D341Med (cell line): Measurements from ENCODE around the gene S100A2.
"Not testable (repeated sequence)": the region's sequence is repeated elsewhere in the genome, so short reads cannot be mapped to it uniquely, and the experiment has no call there.

ENCODE experiments used
- DNase-seq: peaks from one replicate; pipeline ENCODE4 v3.0.0; 2012; ENCODE audit warnings: low spot score

The S100A2 gene

GRCh38 chr1:153563991-153564390, 1.7 kb downstream of the S100A2 start:
- no peak for DNase-seq

DNA sequence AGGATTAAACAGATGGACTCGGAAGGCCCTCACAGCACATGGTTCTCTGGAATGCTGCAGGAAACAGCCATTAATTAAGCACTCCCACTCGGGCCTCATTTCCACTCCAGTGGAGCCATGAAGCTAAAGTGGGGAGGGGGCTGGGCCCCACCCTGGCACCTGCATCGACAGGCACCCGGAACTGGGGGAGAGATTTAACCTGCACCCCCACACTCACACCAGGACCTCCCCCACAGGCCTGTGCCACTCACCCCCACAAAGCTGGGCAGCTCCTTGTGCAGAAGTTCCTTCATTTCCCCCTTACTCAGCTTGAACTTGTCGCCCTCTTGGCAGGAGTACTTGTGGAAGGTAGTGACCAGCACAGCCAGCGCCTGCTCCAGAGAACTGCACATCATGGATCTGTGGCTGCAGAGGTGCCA, 2.2 kb downstream of the S100A2 start:
- no peak for DNase-seq

- not testable (repeated sequence) for DNase-seq
Observed at GRCh38 chr1:153562021-153562420, 3.6 kb downstream of the S100A2 start.

DNA sequence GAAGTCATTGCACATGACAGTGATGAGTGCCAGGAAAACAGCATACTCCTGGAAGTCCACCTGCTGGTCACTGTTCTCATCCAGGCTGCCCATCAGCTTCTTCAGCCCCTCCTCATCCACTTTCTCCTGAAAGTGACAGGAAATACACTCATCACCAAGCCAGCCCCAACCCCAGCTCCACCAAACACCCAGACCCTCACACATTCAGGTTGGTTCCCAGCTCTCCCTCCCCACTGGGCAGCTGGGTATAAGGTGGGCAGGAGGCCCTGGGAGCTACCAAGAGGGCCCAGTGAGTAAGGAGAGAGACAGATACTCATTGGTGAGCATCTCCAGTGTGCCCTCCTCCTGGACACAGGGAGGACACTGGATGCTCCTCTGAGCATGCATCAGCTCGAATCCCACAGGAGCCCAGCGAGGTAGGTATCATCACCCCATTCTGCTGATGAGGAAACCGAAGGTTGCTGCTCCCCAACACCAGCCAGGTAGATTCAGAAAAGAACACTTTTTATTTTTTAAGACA, 4.1 kb downstream of the S100A2 start:
- no peak for DNase-seq

DNA sequence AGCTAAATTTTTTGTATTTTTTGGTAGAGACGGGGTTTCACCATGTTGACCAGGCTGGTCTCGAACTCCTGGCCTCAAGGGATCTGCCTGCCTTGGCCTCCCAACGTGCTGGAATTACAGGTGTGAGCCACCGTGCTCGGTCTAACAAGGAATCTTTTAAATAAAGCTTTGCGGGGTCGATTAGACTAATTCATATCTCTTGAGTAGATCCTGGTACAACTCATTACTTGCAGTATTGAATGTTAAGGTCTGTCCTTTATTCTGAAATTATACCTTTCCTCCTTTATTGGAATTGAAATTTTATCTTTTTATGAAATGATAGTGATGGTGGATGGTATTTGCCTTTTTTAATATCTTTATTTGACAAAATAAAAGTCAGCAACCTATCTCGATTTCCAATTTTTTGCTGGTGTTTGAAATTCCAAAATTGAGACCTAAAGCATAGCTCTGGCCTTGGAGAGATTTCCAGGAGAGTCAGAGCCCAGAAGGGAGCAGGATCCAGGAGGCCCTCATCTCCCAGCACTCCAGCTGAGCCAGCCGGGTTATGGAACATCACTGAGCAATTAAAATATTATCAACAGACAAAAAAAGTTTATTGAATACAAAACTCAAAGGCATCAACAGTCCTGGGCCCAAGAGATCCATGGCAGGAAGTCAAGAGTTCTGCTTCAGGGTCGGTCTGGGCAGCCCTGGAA, 4.7 kb downstream of the S100A2 start:
- DNase-seq = no peak

DNA sequence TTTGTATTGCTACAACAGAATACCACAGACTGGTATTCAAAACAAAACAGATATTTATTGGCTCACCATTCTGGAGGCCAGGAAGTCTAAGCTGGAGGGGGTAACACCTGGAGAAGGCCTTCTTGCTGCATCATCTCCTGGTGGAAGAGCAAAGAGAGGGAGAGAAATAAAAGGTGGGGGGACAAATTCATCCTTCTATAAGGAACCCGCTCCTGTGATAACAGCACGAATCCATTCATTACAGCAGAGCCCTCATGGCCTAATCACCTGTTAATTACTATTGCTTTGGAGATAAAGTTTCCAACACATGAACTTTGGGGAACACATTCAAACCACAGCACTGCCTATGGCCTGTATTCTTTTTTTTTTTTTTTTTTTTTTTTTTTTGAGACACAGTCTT, 5.4 kb downstream of the S100A2 start:
- no peak for DNase-seq

GRCh38 chr1:153557877-153558276, 7.8 kb downstream of the S100A2 start:
- no peak for DNase-seq

DNA sequence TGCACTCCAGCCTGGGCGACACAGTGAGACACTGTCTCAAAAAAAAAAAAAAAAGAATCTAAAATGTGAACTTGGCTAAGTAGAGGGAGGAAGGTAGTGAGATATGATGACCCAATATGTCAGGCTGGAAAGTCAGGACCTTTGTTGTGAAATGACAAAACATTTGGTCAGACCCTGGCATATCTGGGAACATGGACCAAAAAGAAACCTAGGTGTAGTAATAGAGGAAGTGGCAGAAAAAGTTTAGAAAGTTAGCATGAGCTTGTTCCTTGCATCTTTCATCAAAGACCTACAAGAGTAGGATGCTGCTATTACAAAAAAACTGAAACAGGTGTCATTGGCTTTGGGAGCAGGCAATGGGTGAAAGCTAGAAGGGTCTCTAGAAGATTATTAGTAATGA, 9.3 kb downstream of the S100A2 start:
- no peak for DNase-seq

- DNase-seq = no peak
Observed at GRCh38 chr1:153553830-153554541, 11.7 kb downstream of the S100A2 start.

DNA sequence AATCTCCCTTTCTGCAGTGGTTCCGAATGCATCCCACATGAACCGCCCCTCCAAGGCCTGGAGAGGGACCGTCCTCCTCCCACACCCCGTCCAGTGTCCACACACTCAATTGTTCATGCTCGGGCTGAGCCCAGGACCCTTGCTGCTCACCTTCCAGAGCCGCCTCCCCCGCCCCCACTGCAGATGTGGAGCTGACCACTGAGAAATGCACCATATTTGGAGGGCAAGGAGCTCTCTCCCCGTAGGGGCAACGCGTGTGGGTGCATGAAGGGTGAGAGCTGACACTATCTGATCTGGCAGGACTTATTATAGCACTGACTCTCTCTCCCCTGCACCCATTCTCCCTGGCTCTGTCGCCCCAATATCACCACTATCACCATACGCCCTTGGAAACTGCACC, 12.5 kb downstream of the S100A2 start:
- DNase-seq = no peak

DNA sequence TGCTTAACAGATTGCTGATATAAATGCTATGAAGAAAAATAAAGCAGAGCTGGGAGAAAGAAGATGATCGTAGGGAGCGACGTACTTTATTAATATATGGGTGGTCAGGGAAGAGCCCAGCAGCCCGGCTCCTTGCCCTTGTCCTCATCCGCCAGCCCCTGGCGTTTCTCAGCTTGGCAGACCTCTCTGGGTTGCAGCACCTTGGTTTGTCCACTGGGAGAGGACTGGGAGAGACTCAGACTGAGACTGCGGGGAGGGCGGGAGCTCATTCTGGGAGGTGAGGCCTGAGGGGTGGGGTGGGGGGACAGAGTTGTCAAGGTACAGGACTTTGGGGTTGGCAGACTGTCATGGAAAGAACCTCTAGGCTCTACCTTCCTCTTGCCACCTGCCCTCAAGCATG, 13.3 kb downstream of the S100A2 start:
- DNase-seq = no peak

- no peak for DNase-seq
Observed at GRCh38 chr1:153550827-153551500, 14.7 kb downstream of the S100A2 start.

- DNase-seq = no peak
Observed at GRCh38 chr1:153550398-153550758, 15.3 kb downstream of the S100A2 start.

DNA sequence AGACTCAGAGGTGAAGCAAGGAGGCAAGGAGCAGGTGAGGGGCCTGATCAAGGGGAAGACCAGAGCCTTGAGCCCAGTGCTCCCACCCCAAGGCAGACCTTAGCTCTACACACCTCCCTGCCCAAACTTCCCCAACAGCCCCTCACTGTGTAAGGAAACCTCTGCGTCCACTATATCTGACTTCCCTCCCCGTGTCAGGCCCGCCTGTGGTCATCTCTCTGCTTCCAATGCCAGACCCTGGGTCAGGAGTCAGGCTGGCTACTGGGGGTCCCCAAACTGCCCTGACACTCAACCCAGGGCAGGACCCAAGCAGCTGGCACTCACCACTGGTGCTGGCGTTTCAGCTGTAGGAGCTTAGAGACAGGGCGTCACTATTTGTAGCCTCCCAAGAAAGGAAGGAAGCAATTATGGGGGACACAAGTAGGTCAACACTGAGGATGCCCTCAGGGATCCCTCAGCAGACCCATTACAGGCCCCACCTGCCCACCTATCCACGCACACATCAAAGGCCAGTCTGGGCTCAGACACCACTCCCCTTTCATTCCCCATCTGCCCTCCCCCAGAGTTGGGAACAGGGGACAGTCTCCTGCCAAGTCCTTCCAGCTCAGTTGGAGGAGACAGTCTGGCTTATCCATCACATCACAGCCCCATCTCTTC, 15.8 kb downstream of the S100A2 start:
- DNase-seq = no peak

GRCh38 chr1:153548722-153549688, 16.6 kb downstream of the S100A2 start, which contains the start of gene S100A3:
S100A3 (minus strand) TSS chr1:153549258; CDS start chr1:153548485, 773 bp downstream.
- no peak for DNase-seq

- DNase-seq = no peak
Observed at GRCh38 chr1:153547560-153548551, 17.8 kb downstream of the S100A2 start.

DNA sequence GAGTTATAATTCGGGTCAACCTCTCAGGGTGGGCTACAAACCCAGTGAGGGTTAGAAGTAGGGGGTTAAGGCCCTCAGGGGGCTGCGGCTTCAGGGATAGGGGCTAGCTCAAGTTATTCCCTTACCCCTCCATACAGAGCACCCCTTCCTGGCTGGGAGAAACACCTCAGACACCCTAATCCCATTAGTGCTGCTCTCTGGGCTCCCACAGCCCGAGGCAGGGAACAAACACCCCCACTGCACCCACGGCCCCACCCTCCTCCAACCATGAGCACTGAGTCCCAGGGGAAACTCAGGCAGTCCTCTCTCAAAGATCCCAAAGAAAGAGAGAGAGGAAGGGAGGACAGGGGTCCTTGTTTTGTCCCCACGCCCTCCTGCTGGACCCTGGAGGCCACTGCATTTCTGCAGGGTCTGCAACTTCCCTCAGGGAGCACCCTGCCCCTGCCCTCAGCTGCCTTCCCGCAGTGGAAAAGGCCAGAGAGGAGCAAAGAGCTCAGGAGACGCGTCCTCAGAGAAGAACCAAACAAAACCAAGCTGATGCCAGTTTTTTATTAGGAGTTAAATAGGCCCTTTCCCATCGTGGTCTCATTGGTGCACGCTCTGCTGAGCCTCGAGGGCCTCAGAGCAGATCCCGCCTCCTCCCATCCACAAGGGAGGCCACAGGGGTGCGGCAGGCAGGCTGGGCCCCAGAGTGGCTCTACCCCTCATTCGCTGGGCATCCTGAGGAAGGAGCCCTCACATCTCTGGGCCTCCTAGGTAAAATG, 18.7 kb downstream of the S100A2 start:
- no peak for DNase-seq

DNA sequence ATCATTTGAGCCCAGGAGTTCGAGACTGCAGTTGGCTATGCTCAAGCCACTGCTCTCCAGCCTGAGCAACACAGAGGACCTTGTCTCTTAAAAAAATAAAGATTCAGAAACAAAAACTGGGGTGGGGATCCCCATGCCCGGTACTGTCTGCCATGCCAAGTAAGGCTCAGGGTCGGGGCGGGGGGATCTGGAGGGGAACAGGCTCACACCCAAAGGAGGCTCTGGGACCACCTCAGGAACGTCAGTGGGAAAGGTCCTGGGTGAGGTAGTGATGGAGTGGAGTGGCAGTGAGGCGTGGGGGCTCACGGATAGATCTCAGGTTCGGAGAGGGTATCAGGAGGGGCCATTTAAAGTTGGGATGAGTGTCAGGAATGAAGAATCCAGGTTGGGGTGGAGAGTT, 19.3 kb downstream of the S100A2 start:
- DNase-seq = no peak
